Liver (tissue), 9 donors: Measurements from ENCODE around the gene PLXDC1. TPM values are rescaled to one million over a fixed set of nuclear protein-coding genes. Genes with fewer than 3 reads are reported as not detected.

Experiments used
- DNase-seq: peaks from one replicate; pipeline ENCODE4 v3.0.0-alpha.2; 2017; ENCODE audit warnings: low spot score
- H3K27ac ChIP-seq, 2 donors: one replicate each; pipeline ENCODE4 v1.7.0; 2013; ENCODE audit warnings: inconsistent platforms in 2 of 2, low read length in 2 of 2, control low read depth in 1 of 2, low read depth in 1 of 2, mild to moderate bottlenecking in 1 of 2
- H3K27me3 ChIP-seq, 4 donors: one replicate each; pipeline versions ENCODE4 v1.6.1 to v1.7.0; 2013; ENCODE audit warnings: low read length in 3 of 4, inconsistent platforms in 1 of 4, mild to moderate bottlenecking in 1 of 4, moderate library complexity in 1 of 4; ENCODE audit not compliant: control insufficient read depth in 4 of 4, insufficient read depth in 4 of 4
- H3K36me3 ChIP-seq, 4 donors: one replicate each; pipeline versions ENCODE4 v1.6.1 to v1.7.0; 2013; ENCODE audit warnings: low read length in 3 of 4, mild to moderate bottlenecking in 3 of 4, low read depth in 1 of 4, moderate library complexity in 1 of 4; ENCODE audit not compliant: control insufficient read depth in 4 of 4, insufficient read depth in 3 of 4
- H3K4me1 ChIP-seq, 4 donors: one replicate each; pipeline versions ENCODE4 v1.6.1 to v1.7.0; 2013; ENCODE audit warnings: low read length in 3 of 4, mild to moderate bottlenecking in 3 of 4, moderate library complexity in 1 of 4; ENCODE audit not compliant: control insufficient read depth in 4 of 4, insufficient read depth in 4 of 4
- H3K4me3 ChIP-seq, 3 donors: one replicate each; pipeline versions ENCODE4 v1.6.1 to v1.7.0; 2013; ENCODE audit warnings: low read length in 3 of 3, control low read depth in 1 of 3, low read depth in 1 of 3, mild to moderate bottlenecking in 1 of 3
- H3K9ac ChIP-seq, 2 donors: one replicate each; pipeline ENCODE4 v1.7.0; 2013; ENCODE audit warnings: low read length in 2 of 2, mild to moderate bottlenecking in 2 of 2, moderate library complexity in 2 of 2, control low read depth in 1 of 2, low read depth in 1 of 2
- H3K9me3 ChIP-seq, 4 donors: one replicate each; pipeline versions ENCODE4 v1.6.1 to v1.7.0; 2013; ENCODE audit warnings: low read length in 3 of 4; ENCODE audit not compliant: control insufficient read depth in 4 of 4
- EGR1 ChIP-seq, 2 donors: IDR thresholded peaks; 2 replicates each; pipeline ENCODE4 v1.6.1; 2016 to 2018; ENCODE audit warnings: antibody characterized with exemption in 2 of 2, low read depth in 2 of 2
- FOXA1 ChIP-seq: IDR thresholded peaks from 2 replicates; pipeline ENCODE4 v1.6.1; 2016; ENCODE audit warnings: antibody characterized with exemption
- FOXA2 ChIP-seq: IDR thresholded peaks from 2 replicates; pipeline ENCODE4 v1.6.1; 2016; ENCODE audit warnings: antibody characterized with exemption
- GABPA ChIP-seq, 2 donors: IDR thresholded peaks in 1 of 2; conservative IDR thresholded peaks in 1 of 2; 2 replicates each; pipeline ENCODE4 v1.6.1; 2016; ENCODE audit warnings: antibody characterized with exemption in 2 of 2, mild to moderate bottlenecking in 1 of 2, moderate library complexity in 1 of 2
- HNF4A ChIP-seq, 2 donors: conservative IDR thresholded peaks; 2 replicates each; pipeline ENCODE4 v1.6.1; 2016; ENCODE audit warnings: antibody characterized with exemption in 2 of 2, mild to moderate bottlenecking in 2 of 2
- HNF4G ChIP-seq: IDR thresholded peaks from 2 replicates; pipeline ENCODE4 v1.6.1; 2016; ENCODE audit warnings: antibody characterized with exemption
- JUND ChIP-seq, 2 donors: IDR thresholded peaks; 2 replicates each; pipeline ENCODE4 v1.6.1; 2016; ENCODE audit warnings: antibody characterized with exemption in 2 of 2
- NR2F2 ChIP-seq: IDR thresholded peaks from 2 replicates; pipeline ENCODE4 v1.6.1; 2016; ENCODE audit warnings: antibody characterized with exemption
- RAD21 ChIP-seq, 2 donors: IDR thresholded peaks; 2 replicates each; pipeline ENCODE4 v1.6.1; 2016; ENCODE audit warnings: antibody characterized with exemption in 2 of 2, mild to moderate bottlenecking in 2 of 2
- RXRA ChIP-seq, 2 donors: IDR thresholded peaks; 2 replicates each; pipeline ENCODE4 v1.6.1; 2017 to 2018; ENCODE audit warnings: antibody characterized with exemption in 2 of 2, mild to moderate bottlenecking in 1 of 2
- SP1 ChIP-seq: IDR thresholded peaks from 2 replicates; pipeline ENCODE4 v1.6.1; 2018; ENCODE audit warnings: antibody characterized with exemption, mild to moderate bottlenecking
- TAF1 ChIP-seq: conservative IDR thresholded peaks from 2 replicates; pipeline ENCODE4 v1.6.1; 2016; ENCODE audit warnings: antibody characterized with exemption, mild to moderate bottlenecking
- YY1 ChIP-seq: IDR thresholded peaks from 2 replicates; pipeline ENCODE4 v1.6.1; 2016; ENCODE audit warnings: antibody characterized with exemption, mild to moderate bottlenecking
- WGBS: extraction: QIAGEN DNeasy Blood & Tissue Kit; methylation state at CpG from one replicate; pipeline ENCODE4 v1.1.7; 2013; 5-methylcytosine and 5-hydroxymethylcytosine counted together
- polyA plus RNA-seq, 2 donors: library from polyadenylated mRNA; stranded (reverse) in 1 of 2; unstranded in 1 of 2; fragments of 200-250 nt in 1 of 2; fragments of >200 nt in 1 of 2; fragmentation: Nextera tagmentation in 1 of 2; extraction: Ambion mirVana in 1 of 2; gene quantifications; one replicate each; pipeline versions ENCODE4 v1.2.1 to v1.2.3, GENCODE V29; 2013 to 2015
- total RNA-seq, 2 donors: library from RNA; depleted of rRNA; stranded (reverse); fragments of >200 nt; gene quantifications; one replicate each; pipeline ENCODE4 v1.2.3, GENCODE V29; 2014
- TF ChIP-seq, protein P1 (sequence below): IDR thresholded peaks from 2 replicates; pipeline ENCODE4 v1.6.1; 2016; ENCODE audit warnings: antibody characterized with exemption
- TF ChIP-seq, protein P2 (sequence below): fragments of 150-350 bp; IDR thresholded peaks from 2 replicates; pipeline ENCODE4 v1.5.1; 2017; ENCODE audit warnings: improper control_type of control experiment, low read depth, low read length; ENCODE audit not compliant: missing input control
- TF ChIP-seq, protein P3 (sequence below): IDR thresholded peaks from 2 replicates; pipeline ENCODE4 v1.6.1; 2016; ENCODE audit warnings: antibody characterized with exemption, mild to moderate bottlenecking
- TF ChIP-seq, protein P4 (sequence below): IDR thresholded peaks from 2 replicates; pipeline ENCODE4 v1.6.1; 2016; ENCODE audit warnings: antibody characterized with exemption
- TF ChIP-seq, protein P5 (sequence below): IDR thresholded peaks from 2 replicates; pipeline ENCODE4 v1.6.1; 2016; ENCODE audit warnings: antibody characterized with exemption
- donor health status: healthy.
- donor health status: healthy.
- donor health status: healthy.
- donor health status: healthy.
- donor health status: healthy.

Gene PLXDC1
- total and polyA plus RNA-seq, 4 donors: 0.14 to 0.84 (median 0.30) TPM

DNA sequence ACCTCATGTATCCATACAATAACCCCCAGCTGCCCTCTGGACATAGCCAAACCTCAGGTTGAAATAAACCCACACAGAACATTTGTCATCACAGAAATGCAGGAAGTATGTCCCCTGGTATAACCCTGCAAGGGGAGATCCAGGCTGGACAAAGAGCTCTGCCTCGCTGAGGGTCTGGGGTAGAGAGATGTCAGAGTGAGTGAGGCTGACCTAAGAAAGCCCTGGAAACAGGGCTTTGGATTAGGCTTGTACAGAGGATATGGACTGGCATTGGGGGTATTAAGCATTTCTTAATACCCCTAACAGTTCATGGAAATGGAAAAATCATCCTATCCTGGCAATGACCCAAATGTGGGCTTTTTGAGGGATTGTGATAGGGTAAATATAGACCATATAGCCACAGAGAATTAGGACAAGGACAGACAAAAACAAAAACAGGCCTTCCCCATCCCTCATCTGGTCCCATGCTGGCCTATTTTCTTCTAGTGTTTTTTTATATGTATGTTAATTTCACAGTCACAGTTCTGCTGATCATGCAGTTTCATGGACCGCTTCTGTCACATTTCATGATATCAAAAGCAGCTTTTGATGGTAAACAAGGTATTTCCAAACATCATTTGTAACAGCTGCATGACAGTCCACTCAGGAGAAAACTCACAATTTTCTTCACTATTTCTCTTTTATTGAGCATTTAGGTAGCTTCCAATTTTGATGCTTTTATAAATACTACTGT, 26.1 kb downstream of the PLXDC1 start:
- WGBS: 93% methylated on average over 2 of the region's 2 CpGs
- Histone ChIP-seq H3K4me1 (no peaks in the 10 kb centered on the region), H3K9me3 (no peaks in the 10 kb centered on the region), H3K27me3 (no peaks in the 10 kb centered on the region), H3K9ac (no peak overlapping the region), H3K4me3 (no peak overlapping the region), H3K36me3 (no peaks in the 10 kb centered on the region), H3K27ac (no peak overlapping the region)
- TF ChIP-seq FOXA1: no peak
- no peak for DNase-seq

DNA sequence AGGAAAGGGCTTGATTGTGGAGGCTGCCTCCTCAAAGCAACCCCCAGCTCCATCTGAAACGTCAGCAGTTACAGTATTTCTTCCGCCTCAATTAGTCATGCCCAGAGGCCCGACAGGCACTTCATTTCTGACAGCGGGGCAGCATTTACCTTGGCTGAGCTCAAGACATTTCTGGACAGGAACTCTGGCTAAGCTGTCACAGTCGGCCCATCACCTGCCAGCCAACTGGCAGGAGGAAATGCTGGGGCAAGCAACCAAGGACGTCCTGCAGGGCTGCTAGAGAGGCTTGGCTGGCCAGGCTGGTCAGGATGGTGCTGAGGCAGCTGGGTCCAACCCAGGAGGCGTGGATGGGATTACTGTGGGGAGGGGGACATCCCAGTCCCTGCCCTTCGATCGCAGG, 27.8 kb downstream of the PLXDC1 start:
- TF ChIP-seq FOXA2: no peak
- TF ChIP-seq, protein P1, sequence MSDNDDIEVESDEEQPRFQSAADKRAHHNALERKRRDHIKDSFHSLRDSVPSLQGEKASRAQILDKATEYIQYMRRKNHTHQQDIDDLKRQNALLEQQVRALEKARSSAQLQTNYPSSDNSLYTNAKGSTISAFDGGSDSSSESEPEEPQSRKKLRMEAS: no peak
- no peak for TF ChIP-seq HNF4A (conservative IDR thresholded peaks at IDR 0.05)
- no peak for TF ChIP-seq YY1
- TF ChIP-seq, protein P2, sequence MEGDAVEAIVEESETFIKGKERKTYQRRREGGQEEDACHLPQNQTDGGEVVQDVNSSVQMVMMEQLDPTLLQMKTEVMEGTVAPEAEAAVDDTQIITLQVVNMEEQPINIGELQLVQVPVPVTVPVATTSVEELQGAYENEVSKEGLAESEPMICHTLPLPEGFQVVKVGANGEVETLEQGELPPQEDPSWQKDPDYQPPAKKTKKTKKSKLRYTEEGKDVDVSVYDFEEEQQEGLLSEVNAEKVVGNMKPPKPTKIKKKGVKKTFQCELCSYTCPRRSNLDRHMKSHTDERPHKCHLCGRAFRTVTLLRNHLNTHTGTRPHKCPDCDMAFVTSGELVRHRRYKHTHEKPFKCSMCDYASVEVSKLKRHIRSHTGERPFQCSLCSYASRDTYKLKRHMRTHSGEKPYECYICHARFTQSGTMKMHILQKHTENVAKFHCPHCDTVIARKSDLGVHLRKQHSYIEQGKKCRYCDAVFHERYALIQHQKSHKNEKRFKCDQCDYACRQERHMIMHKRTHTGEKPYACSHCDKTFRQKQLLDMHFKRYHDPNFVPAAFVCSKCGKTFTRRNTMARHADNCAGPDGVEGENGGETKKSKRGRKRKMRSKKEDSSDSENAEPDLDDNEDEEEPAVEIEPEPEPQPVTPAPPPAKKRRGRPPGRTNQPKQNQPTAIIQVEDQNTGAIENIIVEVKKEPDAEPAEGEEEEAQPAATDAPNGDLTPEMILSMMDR: no peak
- TF ChIP-seq GABPA (IDR thresholded peaks at IDR 0.05 in 1 of 2, conservative IDR thresholded peaks at IDR 0.05 in 1 of 2): no peak
- TF ChIP-seq, protein P3, sequence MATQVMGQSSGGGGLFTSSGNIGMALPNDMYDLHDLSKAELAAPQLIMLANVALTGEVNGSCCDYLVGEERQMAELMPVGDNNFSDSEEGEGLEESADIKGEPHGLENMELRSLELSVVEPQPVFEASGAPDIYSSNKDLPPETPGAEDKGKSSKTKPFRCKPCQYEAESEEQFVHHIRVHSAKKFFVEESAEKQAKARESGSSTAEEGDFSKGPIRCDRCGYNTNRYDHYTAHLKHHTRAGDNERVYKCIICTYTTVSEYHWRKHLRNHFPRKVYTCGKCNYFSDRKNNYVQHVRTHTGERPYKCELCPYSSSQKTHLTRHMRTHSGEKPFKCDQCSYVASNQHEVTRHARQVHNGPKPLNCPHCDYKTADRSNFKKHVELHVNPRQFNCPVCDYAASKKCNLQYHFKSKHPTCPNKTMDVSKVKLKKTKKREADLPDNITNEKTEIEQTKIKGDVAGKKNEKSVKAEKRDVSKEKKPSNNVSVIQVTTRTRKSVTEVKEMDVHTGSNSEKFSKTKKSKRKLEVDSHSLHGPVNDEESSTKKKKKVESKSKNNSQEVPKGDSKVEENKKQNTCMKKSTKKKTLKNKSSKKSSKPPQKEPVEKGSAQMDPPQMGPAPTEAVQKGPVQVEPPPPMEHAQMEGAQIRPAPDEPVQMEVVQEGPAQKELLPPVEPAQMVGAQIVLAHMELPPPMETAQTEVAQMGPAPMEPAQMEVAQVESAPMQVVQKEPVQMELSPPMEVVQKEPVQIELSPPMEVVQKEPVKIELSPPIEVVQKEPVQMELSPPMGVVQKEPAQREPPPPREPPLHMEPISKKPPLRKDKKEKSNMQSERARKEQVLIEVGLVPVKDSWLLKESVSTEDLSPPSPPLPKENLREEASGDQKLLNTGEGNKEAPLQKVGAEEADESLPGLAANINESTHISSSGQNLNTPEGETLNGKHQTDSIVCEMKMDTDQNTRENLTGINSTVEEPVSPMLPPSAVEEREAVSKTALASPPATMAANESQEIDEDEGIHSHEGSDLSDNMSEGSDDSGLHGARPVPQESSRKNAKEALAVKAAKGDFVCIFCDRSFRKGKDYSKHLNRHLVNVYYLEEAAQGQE: no peak
- TF ChIP-seq HNF4G: no peak
- TF ChIP-seq NR2F2: no peak
- TF ChIP-seq SP1: no peak
- TF ChIP-seq JUND (IDR thresholded peaks at IDR 0.05): no peak
- no peak for TF ChIP-seq EGR1 (IDR thresholded peaks at IDR 0.05; ENCODE audit: low read depth in 2 of 2)
- TF ChIP-seq, protein P4, sequence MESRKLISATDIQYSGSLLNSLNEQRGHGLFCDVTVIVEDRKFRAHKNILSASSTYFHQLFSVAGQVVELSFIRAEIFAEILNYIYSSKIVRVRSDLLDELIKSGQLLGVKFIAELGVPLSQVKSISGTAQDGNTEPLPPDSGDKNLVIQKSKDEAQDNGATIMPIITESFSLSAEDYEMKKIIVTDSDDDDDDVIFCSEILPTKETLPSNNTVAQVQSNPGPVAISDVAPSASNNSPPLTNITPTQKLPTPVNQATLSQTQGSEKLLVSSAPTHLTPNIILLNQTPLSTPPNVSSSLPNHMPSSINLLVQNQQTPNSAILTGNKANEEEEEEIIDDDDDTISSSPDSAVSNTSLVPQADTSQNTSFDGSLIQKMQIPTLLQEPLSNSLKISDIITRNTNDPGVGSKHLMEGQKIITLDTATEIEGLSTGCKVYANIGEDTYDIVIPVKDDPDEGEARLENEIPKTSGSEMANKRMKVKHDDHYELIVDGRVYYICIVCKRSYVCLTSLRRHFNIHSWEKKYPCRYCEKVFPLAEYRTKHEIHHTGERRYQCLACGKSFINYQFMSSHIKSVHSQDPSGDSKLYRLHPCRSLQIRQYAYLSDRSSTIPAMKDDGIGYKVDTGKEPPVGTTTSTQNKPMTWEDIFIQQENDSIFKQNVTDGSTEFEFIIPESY: no peak
- TF ChIP-seq RXRA (IDR thresholded peaks at IDR 0.05): no peak
- TF ChIP-seq RAD21 (IDR thresholded peaks at IDR 0.05): no peak
- no peak for TF ChIP-seq TAF1
- TF ChIP-seq, protein P5, sequence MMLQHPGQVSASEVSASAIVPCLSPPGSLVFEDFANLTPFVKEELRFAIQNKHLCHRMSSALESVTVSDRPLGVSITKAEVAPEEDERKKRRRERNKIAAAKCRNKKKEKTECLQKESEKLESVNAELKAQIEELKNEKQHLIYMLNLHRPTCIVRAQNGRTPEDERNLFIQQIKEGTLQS: no peak
- Histone ChIP-seq H3K9ac (no peak overlapping the region), H3K27me3 (no peaks in the 10 kb centered on the region), H3K36me3 (no peaks in the 10 kb centered on the region), H3K4me3 (no peak overlapping the region), H3K9me3 (no peaks in the 10 kb centered on the region), H3K27ac (no peak overlapping the region), H3K4me1 (no peaks in the 10 kb centered on the region)
- no peak for DNase-seq
- 81% methylated on average over 9 of the region's 9 CpGs for WGBS
